IPS-20b (cell line): ENCODE data around the gene AQP1.

Source experiments
- H3K27ac ChIP-seq: one replicate; pipeline ENCODE4 v1.5.1; 2013; ENCODE audit warnings: low read length
- H3K27me3 ChIP-seq: 2 replicates; pipeline ENCODE4 v1.6.1; 2013; ENCODE audit warnings: mild to moderate bottlenecking, low read length, inconsistent platforms; ENCODE audit not compliant: insufficient read depth
- H3K36me3 ChIP-seq: 2 replicates; pipeline ENCODE4 v1.6.1; 2013; ENCODE audit warnings: low read depth, mild to moderate bottlenecking, inconsistent platforms, low read length, moderate library complexity; ENCODE audit not compliant: insufficient read depth
- H3K4me1 ChIP-seq: 2 replicates; pipeline ENCODE4 v1.6.1; 2013; ENCODE audit warnings: mild to moderate bottlenecking, control low read depth, inconsistent platforms, low read length, moderate library complexity; ENCODE audit not compliant: insufficient read depth
- H3K4me3 ChIP-seq: 2 replicates; pipeline ENCODE4 v1.5.1; 2013; ENCODE audit warnings: mild to moderate bottlenecking, low read length, inconsistent platforms
- H3K9ac ChIP-seq: 2 replicates; pipeline ENCODE4 v1.6.1; 2013; ENCODE audit warnings: low read depth, mild to moderate bottlenecking, inconsistent platforms, low read length, moderate library complexity
- H3K9me3 ChIP-seq: 2 replicates; pipeline ENCODE4 v1.6.1; 2013; ENCODE audit warnings: mild to moderate bottlenecking, low read depth, low read length, inconsistent platforms; ENCODE audit not compliant: insufficient read depth

Gene AQP1

DNA sequence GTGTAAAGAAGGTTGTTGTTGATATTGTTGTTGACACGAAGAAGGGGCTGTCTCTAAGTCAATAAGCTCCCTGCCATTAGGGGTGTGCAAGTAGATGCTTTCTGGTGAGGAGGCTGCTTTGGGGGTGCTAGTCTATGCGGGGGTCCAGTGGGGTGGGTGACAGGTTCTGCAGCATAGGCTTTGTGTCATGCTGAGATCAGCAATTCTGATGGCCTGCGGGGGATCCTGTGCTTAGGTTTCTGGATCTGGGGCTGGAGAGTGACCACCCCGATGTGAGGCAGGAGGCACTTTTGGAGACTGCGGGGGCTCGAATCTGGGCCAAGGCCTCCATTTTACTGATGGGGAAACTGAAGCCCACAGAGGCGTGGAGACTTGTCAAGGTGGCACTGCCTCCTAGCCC lies 5.1 kb downstream of the AQP1 start:
- no peak overlapping the region for H3K9ac ChIP-seq

GRCh38 chr7:30917216-30917893 lies 5.7 kb downstream of the AQP1 start:
- H3K4me1 ChIP-seq = no peaks in the 10 kb centered on the region
- H3K27me3 ChIP-seq = no peaks in the 10 kb centered on the region

More for the DNA sequence above, 5.1 kb downstream of the AQP1 start:
- Histone ChIP-seq H3K27ac (no peak overlapping the region), H3K36me3 (no peaks in the 10 kb centered on the region), H3K4me1 (no peaks in the 10 kb centered on the region), H3K9me3 (no peaks in the 10 kb centered on the region), H3K27me3 (no peaks in the 10 kb centered on the region), H3K4me3 (no peak overlapping the region)

GRCh38 chr7:30918676-30919075 lies 7.0 kb downstream of the AQP1 start:
- Histone ChIP-seq H3K4me3 (no peak overlapping the region), H3K9ac (no peak overlapping the region), H3K27me3 (no peaks in the 10 kb centered on the region), H3K36me3 (no peaks in the 10 kb centered on the region), H3K9me3 (no peaks in the 10 kb centered on the region), H3K4me1 (no peaks in the 10 kb centered on the region), H3K27ac (no peak overlapping the region)

More at GRCh38 chr7:30917216-30917893, 5.7 kb downstream of the AQP1 start:
- Histone ChIP-seq H3K27ac (no peak overlapping the region), H3K4me3 (no peak overlapping the region), H3K36me3 (no peaks in the 10 kb centered on the region), H3K9ac (no peak overlapping the region), H3K9me3 (no peaks in the 10 kb centered on the region)

DNA sequence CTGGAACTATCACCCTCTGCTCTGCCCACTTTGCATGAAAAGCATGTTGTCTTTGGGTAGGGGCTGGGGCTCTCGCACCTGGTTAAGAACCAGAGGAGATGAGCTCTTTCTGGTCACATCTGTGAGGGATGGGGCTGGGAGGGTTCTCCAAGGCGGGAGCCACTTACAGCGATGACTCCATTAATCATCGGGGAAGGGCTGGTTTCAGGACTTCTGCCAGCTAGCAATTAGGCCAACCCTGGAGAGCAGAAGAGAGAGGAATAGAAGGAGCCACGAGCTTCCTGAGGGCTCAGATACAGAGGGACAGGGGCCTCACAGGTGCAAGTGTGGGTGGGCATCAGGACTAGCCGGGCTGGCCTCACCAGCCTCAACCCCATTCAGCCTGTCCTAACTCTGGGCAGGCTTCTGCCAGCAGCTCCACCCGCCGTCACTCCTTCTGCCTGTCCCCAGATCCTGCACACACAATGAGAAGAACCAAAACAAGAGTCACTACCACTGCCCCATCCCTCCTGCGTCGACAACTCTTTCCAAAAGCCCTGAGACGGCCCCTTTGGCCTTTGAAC lies 8.4 kb downstream of the AQP1 start:
- Histone ChIP-seq H3K36me3 (no peaks in the 10 kb centered on the region), H3K9me3 (no peaks in the 10 kb centered on the region), H3K27ac (no peak overlapping the region), H3K4me3 (no peak overlapping the region), H3K27me3 (no peaks in the 10 kb centered on the region), H3K9ac (no peak overlapping the region), H3K4me1 (no peaks in the 10 kb centered on the region)

GRCh38 chr7:30920584-30921539 lies 9.2 kb downstream of the AQP1 start:
- Histone ChIP-seq H3K27ac (no peak overlapping the region), H3K36me3 (no peaks in the 10 kb centered on the region), H3K4me1 (no peaks in the 10 kb centered on the region), H3K9ac (no peak overlapping the region), H3K4me3 (no peak overlapping the region), H3K9me3 (no peaks in the 10 kb centered on the region), H3K27me3 (no peaks in the 10 kb centered on the region)

- H3K4me3 ChIP-seq = no peak overlapping the region
- no peaks in the 10 kb centered on the region for H3K4me1 ChIP-seq
- no peaks in the 10 kb centered on the region for H3K36me3 ChIP-seq
- no peaks in the 10 kb centered on the region for H3K27me3 ChIP-seq
- H3K9me3 ChIP-seq = no peaks in the 10 kb centered on the region
- H3K27ac ChIP-seq = no peak overlapping the region
- H3K9ac ChIP-seq = no peak overlapping the region
Measured at GRCh38 chr7:30921540-30922401, 10.1 kb downstream of the AQP1 start.

- no peak overlapping the region for H3K27ac ChIP-seq
- H3K36me3 ChIP-seq = no peaks in the 10 kb centered on the region
- H3K9ac ChIP-seq = no peak overlapping the region
- no peaks in the 10 kb centered on the region for H3K4me1 ChIP-seq
- H3K9me3 ChIP-seq = no peaks in the 10 kb centered on the region
- no peak overlapping the region for H3K4me3 ChIP-seq
- no peaks in the 10 kb centered on the region for H3K27me3 ChIP-seq
Measured at GRCh38 chr7:30922596-30922995, 10.9 kb downstream of the AQP1 start.

GRCh38 chr7:30923009-30923773 lies 11.5 kb downstream of the AQP1 start:
- no peaks in the 10 kb centered on the region for H3K4me1 ChIP-seq
- no peaks in the 10 kb centered on the region for H3K36me3 ChIP-seq
- H3K9me3 ChIP-seq = no peaks in the 10 kb centered on the region
- no peak overlapping the region for H3K9ac ChIP-seq
- H3K4me3 ChIP-seq = no peak overlapping the region
- no peaks in the 10 kb centered on the region for H3K27me3 ChIP-seq
- H3K27ac ChIP-seq = no peak overlapping the region

GRCh38 chr7:30923774-30924413 lies 12.2 kb downstream of the AQP1 start:
- H3K36me3 ChIP-seq = no peaks in the 10 kb centered on the region

GRCh38 chr7:30924624-30925023 lies 13.0 kb downstream of the AQP1 start:
- H3K9ac ChIP-seq = no peak overlapping the region
- no peaks in the 10 kb centered on the region for H3K4me1 ChIP-seq
- H3K36me3 ChIP-seq = no peaks in the 10 kb centered on the region
- no peak overlapping the region for H3K4me3 ChIP-seq
- no peak overlapping the region for H3K27ac ChIP-seq
- no peaks in the 10 kb centered on the region for H3K9me3 ChIP-seq
- no peaks in the 10 kb centered on the region for H3K27me3 ChIP-seq

More at GRCh38 chr7:30923774-30924413, 12.2 kb downstream of the AQP1 start:
- Histone ChIP-seq H3K4me1 (no peaks in the 10 kb centered on the region), H3K27me3 (no peaks in the 10 kb centered on the region), H3K4me3 (no peak overlapping the region), H3K9me3 (no peaks in the 10 kb centered on the region), H3K9ac (no peak overlapping the region), H3K27ac (no peak overlapping the region)
